HG02642 (cell line): ENCODE measurements around the gene OTOF.
"Not testable (repeated sequence)": the region's sequence is repeated elsewhere in the genome, so short reads cannot be mapped to it uniquely, and the experiment has no call there.

Source experiments
- ATAC-seq: cut with Tn5 transposase; IDR thresholded peaks from one replicate; pipeline ENCODE4 v1.9.1; 2021; ENCODE audit warnings: mild to moderate bottlenecking; ENCODE audit not compliant: unreplicated experiment, poor library complexity

Gene OTOF

DNA sequence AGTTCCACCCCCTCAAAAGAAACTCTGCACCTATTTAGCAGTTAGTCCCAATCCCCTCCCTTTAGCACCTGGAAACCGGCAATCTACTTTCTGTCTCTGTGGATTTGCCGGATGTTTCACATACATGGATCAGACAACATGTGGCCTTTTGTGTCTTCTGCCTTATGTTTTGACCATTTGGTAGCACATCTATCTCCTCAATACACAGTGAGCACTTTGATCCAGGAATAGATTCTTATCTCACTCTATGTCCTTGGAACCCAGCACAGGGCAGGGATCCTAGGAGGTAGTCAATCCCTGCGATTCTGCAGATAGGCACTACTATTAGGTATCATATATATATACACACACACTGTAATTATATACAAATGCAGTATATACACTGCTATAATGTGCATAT is 3.8 kb upstream of the OTOF start:
- ATAC-seq = no peak

GRCh38 chr2:26480566-26481423 is 2.9 kb upstream of the OTOF start:
- no peak for ATAC-seq

- no peak for ATAC-seq
These were observed 2.1 kb upstream of the OTOF start for GRCh38 chr2:26479789-26480565.

DNA sequence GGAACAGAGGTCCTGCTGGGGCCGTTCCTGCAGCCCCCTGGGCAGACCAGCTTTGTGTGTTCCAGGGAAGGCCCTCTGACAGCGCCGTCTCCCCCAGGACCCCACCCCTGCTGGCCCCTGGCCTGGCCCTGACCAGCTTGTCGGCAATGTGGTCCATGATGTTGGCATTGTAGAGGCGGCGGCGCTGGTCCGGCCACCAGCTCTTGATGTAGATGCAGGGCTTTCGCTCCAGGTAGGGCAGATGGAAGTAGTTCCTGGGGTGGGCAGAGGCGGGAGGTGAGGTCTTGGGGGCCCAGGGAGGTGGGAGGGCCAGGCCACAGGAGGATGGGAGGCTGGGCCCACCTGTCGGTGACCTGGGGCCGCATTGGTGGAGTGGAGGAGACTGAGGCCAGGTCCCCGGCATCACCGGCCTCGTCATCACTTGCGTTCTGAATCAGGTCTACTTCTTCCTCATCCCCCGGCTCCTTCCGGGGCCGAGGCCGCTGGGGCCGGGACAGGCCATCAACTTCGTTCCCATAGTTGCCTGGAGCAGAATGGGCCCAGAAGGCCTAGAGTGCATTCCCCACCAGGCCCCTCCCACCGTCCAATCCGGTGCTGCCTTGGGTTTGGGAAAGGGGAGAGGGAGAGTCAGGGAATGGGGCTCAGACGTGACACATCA is 1.3 kb upstream of the OTOF start:
- ATAC-seq = no peak

GRCh38 chr2:26478366-26478765 is 442 bp upstream of the OTOF start:
- ATAC-seq = no peak

- no peak for ATAC-seq
These were observed 606 bp downstream of the OTOF start for GRCh38 chr2:26477126-26477910.

DNA sequence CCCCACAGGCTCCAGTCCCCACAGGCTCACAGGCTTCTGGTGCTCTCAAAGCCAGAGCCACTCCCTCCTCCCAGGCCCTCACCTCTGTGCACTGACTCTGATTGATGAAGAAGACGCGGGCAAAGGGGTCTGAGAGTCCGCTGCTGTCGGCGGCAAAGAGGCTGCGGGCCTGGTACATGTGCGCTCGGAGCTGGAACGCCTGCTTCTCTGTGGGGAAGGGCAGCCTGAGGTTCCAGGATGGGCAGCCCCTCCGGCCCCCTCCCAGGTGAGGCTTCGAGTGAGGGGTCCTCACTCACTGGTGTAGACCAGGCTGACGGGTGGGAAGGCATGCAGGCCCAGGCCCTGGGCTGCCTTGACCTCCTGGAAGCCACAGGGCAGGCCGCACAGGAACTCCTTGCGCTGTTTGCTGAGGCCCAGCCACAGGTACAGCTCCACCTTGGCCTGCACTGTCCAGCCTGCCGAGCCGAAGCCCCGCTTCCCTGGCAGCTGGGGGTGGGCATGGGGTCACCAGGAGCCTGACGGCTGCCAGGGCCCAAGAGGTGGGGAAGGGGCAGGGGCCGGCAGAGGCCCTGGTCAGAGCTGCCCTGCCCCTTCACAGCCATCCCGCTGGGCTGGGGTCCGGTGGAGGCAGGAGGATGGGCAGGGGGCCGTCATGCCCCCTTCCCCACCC is 2.0 kb downstream of the OTOF start:
- no peak for ATAC-seq

DNA sequence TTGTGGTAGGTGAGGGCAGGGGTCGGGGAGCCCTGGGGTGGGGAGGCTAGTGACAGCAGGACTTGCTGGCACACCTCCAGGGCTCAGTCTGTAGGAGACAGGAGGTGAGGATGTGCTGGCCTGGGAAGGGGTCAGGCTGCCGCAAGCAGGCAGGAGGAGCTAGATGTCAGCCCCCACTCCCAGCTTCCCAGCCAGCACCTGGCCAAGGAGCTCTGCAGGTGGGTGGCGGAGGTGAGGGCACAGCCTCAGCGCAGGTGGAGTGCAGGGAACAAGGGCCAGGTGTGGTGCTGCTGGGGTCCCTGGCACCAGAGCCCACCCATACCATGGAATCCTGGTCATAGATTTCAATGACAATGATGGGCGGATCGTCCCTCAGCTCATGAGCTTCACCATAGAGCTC is 2.9 kb downstream of the OTOF start:
- no peak for ATAC-seq

GRCh38 chr2:26474261-26474785 is 3.6 kb downstream of the OTOF start:
- ATAC-seq = no peak

DNA sequence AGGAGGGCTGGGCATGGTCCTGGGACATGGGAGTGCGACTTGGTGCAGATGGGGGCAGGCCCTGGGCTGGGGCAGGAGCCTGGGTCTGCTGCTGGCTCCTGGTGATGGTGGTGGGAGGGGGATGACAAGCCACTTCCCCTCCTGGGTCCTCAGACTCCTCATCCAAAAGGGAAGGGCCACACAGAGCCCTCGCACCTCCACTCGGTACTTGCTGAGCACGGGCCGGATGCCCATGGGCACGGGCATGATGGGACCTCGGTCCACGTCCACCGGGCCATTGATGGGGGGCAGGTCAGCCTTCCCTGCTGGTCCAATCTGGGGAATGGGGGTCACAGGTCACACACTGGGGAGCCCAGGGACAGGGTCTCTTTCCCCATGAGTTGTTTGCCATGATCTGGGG is 4.1 kb downstream of the OTOF start:
- ATAC-seq = no peak

- ATAC-seq = no peak
These were observed 4.9 kb downstream of the OTOF start for GRCh38 chr2:26472821-26473655.

DNA sequence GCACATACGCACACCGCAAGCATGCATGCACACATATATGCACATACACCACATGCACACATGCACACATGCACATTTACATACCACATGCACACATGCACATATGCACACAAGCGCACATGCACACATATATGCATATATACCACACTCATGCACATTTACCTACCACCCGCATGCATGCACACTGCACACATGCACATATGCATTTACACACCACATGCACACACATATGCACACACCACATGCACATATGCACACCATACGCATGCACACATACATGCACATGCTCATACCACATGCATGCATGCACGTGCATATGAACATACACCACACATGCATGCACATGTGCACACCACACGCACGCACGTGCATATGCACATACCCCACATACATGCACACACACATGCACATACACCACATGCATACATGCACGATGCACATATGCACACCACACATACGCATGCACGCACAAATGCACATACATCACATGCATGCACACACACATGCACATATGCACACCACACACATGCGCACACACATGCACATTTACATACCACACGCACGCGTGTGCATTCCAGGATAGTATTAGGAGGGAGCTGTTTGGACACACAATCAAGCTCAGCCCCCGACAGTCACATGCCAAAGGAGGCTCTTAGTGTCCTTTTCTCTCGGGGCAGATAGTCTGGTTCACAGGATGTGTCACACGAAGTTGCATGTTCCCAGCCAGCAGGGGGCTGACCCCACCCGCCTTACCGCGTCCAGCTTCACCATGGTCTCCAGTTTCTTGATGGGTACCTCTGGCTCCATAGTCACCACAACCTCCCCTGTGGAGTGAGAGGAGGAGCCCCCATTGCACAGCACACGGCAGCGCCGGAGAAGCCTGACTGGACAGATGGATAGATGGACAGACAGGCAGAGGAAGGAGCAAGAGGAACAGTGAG is 5.9 kb downstream of the OTOF start:
- no peak for ATAC-seq

- ATAC-seq = no peak
These were observed 6.6 kb downstream of the OTOF start for GRCh38 chr2:26471289-26471688.

DNA sequence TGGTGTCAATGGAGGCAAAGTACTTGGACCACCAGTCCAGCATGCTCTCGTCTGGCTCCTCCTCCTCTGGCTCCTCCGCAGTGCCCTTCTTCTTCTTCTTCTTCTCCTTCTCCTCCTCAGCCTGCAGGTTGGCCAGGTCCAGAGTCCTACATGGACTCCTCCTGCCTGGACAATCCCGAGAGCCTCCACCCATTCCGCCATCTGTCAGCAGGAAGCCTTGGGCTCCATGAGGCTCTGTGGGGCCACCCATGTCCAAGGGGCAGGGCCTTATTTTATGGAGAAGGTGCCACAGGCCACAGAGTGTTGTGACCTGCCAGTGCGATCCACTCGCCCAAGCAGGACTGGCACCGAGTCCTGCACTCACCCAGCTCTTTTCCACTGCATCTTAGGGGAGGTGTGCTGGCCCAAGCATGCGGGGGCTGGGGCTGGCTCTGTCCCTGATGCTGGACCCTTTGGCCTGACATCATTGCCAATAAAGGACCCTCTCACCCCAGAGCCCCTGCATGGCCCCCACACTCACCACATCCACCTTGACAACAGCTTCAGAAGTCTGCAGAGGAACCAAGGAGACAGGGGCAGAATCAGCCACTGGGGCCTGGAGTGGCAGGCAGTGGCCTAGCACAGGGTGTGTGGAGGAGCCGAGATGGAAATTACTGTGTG is 7.2 kb downstream of the OTOF start:
- ATAC-seq = no peak

GRCh38 chr2:26469955-26470354 is 8.0 kb downstream of the OTOF start:
- ATAC-seq = no peak

DNA sequence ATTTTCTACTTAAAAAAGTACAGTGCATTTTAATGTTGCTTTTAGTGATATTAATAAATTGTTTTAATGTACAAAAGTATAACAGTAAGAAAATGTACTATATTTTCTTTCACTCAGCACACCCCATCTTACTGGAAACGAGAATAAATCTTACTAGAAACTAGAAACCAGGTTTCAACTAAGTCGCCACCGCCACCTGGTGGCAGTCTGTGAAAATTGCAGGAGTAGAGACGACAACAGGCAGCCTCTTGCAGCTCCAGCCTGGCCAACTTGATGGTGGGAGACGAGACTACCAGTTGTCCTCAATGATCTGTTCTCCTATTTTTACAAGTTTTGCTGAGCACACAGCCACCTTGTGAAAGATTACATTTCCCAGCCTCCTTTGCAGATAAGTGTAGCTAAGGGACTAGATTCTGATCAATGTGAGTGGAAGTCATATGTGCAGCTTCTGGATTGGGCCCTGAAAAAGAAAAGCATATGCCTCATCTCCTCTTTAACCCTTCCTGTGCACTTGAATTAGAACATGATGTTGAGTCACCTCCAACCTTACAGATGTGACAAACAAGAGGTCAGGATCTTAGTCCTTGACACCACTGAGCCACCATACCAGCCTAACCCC is 8.7 kb downstream of the OTOF start:
- no peak for ATAC-seq

DNA sequence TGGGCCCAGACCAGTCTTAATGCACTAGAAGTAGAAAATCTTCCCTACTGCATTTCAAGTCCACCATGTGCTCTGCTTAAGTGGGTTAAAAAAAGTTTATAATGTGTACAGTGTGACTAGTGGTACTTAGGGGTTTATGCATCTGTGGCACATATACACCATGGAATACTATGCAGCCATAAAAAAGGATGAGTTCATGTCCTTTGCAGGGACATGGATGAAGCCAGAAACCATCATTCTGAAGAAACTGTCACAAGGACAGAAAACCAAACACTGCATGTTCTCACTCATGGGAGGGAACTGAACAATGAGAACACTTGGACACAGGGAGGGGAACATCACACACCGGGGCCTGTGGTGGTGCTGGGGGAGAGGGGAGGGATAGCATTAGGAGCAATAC is 9.4 kb downstream of the OTOF start:
- not testable (repeated sequence) for ATAC-seq
